Measurements from ENCODE around the gene CALHM3. TPM values are rescaled to one million over a fixed set of nuclear protein-coding genes. Genes with fewer than 3 reads are reported as not detected.

Gene CALHM3
- total RNA-seq, 4 donors from 2014 or later = not detected

DNA sequence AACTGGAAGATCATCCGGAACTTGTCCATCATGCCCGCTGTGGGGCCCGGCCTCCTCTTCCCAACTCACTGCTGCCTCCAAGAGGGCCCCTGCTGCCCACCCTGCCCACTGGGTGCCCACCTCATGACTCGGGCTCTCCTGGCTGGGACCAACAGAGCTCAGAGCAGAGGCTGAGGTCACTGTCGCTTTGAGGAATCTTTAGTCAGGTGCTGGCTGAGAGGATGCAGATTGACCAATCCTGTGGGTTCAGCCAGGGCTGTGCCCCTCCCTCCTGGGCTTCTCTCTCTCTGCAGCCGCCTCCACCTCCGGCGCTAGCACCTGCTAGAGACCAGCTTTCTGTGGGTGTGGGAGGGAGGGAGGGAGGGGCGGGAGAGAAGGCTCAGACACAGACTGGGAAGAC lies 20.3 kb downstream of the CALHM3 start, which contains the start of gene CALHM1:
TSS of gene CALHM1 (minus strand) at position 181 of the 400 bp plus-strand sequence. CDS start at position 32, 149 bp downstream.
- no peaks in the 10 kb centered on the region for H3K9me3 ChIP-seq
- H3K4me1 ChIP-seq = peaks cover 4% of the 10 kb centered on the region
- H3K36me3 ChIP-seq = no peaks in the 10 kb centered on the region
- no peak within 1 kb of the TSS for H3K27ac ChIP-seq
- DNase-seq (ENCODE audit: low spot score in 2 of 2) = no peak
- 60% methylated on average over 6 of the region's 9 CpGs for WGBS
- TF ChIP-seq, protein P1, sequence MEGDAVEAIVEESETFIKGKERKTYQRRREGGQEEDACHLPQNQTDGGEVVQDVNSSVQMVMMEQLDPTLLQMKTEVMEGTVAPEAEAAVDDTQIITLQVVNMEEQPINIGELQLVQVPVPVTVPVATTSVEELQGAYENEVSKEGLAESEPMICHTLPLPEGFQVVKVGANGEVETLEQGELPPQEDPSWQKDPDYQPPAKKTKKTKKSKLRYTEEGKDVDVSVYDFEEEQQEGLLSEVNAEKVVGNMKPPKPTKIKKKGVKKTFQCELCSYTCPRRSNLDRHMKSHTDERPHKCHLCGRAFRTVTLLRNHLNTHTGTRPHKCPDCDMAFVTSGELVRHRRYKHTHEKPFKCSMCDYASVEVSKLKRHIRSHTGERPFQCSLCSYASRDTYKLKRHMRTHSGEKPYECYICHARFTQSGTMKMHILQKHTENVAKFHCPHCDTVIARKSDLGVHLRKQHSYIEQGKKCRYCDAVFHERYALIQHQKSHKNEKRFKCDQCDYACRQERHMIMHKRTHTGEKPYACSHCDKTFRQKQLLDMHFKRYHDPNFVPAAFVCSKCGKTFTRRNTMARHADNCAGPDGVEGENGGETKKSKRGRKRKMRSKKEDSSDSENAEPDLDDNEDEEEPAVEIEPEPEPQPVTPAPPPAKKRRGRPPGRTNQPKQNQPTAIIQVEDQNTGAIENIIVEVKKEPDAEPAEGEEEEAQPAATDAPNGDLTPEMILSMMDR (IDR thresholded peaks at IDR 0.05) = no peak
- no peak for TF ChIP-seq POLR2AphosphoS5 (IDR thresholded peaks at IDR 0.05)
- TF ChIP-seq POLR2A (IDR thresholded peaks at IDR 0.05) = no peak
- H3K4me3 ChIP-seq = no peak within 1 kb of the TSS
- H3K27me3 ChIP-seq = no peaks in the 10 kb centered on the region

DNA sequence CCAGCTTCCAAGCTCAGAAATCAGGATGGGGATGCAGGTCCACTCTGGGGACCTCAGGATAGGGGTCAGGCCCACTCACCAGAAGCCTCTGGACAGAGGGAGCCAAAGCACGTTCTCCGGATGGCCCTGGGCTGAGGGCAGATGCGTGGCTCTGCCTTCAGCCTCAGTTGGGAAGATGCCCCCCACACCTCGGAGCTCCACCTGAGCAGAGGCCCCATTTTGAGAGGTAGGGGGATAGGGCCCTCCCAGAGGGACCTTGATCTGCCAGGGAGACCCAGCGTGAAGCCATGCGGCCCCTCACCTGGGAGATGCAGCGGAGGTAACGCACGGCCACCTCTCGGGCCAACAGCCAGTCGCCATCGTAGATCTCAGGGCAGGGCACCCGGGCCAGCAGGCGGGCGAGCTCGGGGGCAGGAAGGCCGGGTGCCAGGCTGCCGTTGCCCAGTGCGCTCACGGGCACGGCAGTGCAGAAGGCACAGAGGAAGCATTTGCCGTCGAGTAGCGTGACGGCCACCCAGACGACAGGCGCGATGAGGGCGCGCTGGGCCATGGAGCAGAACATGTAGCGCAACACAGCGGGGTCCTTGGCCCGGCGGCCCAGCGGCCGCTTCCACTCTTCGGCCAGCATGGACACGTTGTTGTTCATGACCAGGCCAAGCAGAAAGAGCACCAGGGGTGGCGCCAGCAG lies 21.0 kb downstream of the CALHM3 start:
- H3K4me1 ChIP-seq = peaks cover 4% of the 10 kb centered on the region
- H3K9me3 ChIP-seq = no peaks in the 10 kb centered on the region
- no peak overlapping the region for H3K27ac ChIP-seq
- no peaks in the 10 kb centered on the region for H3K36me3 ChIP-seq
- TF ChIP-seq POLR2AphosphoS5 (IDR thresholded peaks at IDR 0.05) (no peak), POLR2A (IDR thresholded peaks at IDR 0.05) (no peak), EP300 (IDR thresholded peaks at IDR 0.05) (no peak)
- TF ChIP-seq, protein P1 (IDR thresholded peaks at IDR 0.05) = no peak
- H3K27me3 ChIP-seq = no peaks in the 10 kb centered on the region
- no peak for DNase-seq (ENCODE audit: low spot score in 2 of 2)
- H3K4me3 ChIP-seq = no peak overlapping the region
- 95% methylated on average over 26 of the region's 39 CpGs for WGBS

DNA sequence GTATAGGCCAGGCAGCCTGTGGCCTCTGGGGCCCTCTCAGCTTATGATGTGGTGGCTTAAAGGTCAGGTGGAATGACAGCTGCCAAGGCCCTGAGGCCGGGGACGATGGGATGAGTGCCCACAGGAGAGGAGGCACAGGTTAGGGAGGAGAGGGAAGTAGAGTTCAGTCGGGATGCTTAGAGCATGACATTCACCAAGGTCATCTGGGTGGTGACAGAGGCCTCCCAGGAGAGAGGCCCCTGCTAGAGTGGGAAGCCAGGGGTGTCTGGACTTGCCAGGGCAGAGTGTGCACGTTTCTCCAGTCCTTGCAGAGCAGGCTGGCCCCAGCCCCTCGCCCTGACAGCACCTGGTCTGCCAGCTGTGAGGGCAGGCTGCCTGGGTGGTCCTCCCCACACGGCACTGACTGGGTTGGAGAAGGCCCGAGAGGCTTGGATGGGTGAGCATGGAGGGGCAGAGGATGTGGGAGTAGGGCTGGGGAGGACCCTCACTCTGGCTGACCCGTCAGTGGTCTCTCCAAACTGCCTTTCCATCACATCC lies 21.8 kb downstream of the CALHM3 start:
- H3K9me3 ChIP-seq = no peaks in the 10 kb centered on the region
- DNase-seq (ENCODE audit: low spot score in 2 of 2) = no peak
- 70% methylated on average over 8 of the region's 8 CpGs for WGBS
- no peak for TF ChIP-seq POLR2A (IDR thresholded peaks at IDR 0.05)
- TF ChIP-seq, protein P1 (IDR thresholded peaks at IDR 0.05) = no peak
- no peak for TF ChIP-seq POLR2AphosphoS5 (IDR thresholded peaks at IDR 0.05)
- no peak for TF ChIP-seq EP300 (IDR thresholded peaks at IDR 0.05)
- H3K4me3 ChIP-seq = no peak overlapping the region
- H3K4me1 ChIP-seq = peaks cover 11% of the 10 kb centered on the region
- H3K27ac ChIP-seq = no peak overlapping the region
- no peaks in the 10 kb centered on the region for H3K36me3 ChIP-seq
- no peaks in the 10 kb centered on the region for H3K27me3 ChIP-seq

DNA sequence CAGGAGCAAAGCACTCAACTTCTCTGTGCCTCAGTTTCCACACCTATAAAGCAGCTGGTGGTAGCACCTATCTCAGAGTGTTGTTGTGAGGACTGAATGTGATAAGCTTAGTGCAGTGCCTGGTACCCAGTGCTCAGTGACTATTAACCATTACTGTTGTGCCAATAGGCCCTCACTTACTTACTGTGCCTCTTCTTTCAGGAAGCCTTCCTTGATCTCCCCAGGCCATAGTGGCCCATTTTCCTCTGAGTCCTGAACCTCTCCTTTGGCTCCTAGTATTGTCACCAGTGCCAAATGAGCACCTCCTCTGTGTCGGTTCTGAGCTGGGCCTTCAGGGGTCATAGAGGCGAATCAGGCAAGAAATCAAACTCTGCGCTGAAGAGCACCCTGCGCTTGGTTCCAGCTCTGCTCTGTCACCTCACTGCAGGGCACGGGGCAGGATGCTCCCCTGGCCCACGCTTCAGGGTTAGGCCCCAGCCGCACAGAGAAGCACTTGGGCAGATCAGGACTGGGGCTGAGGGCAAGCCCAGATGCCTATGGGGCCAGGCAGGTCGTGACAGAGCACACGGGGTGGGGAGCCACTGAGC lies 22.9 kb downstream of the CALHM3 start:
- H3K27ac ChIP-seq = no peak overlapping the region
- 59% methylated on average over 8 of the region's 9 CpGs for WGBS
- H3K27me3 ChIP-seq = no peaks in the 10 kb centered on the region
- DNase-seq (ENCODE audit: low spot score in 2 of 2) = no peak
- TF ChIP-seq, protein P1 (IDR thresholded peaks at IDR 0.05) = no peak
- TF ChIP-seq POLR2A (IDR thresholded peaks at IDR 0.05) = no peak
- no peaks in the 10 kb centered on the region for H3K9me3 ChIP-seq
- H3K4me3 ChIP-seq = no peak overlapping the region
- H3K4me1 ChIP-seq = peaks cover 18% of the 10 kb centered on the region
- no peaks in the 10 kb centered on the region for H3K36me3 ChIP-seq

DNA sequence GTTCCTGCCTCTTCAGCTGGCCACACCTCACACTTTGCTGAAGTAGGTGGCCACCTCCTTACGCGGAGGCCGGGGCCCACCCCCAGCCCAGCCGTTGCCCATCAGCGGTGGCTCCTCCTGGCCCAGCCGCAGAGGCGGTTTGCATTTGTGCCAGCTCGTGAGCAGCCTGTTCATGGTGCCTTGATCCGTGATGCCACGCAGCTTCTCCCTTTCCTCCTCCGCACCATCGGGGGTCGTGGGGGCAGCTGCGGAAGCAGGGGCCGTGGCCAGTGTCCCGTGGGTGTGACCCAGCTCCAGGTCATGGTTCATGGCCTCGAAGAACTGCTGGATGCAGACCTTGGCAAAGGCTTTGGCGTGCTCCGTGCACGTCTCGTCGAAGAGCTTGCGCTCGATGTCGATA lies 23.8 kb downstream of the CALHM3 start:
- Histone ChIP-seq H3K27ac (no peak overlapping the region), H3K36me3 (no peaks in the 10 kb centered on the region), H3K27me3 (no peaks in the 10 kb centered on the region), H3K4me1 (peaks cover 28% of the 10 kb centered on the region), H3K4me3 (no peak overlapping the region), H3K9me3 (no peaks in the 10 kb centered on the region)
- TF ChIP-seq POLR2A (IDR thresholded peaks at IDR 0.05) (no peak), POLR2AphosphoS5 (IDR thresholded peaks at IDR 0.05) (no peak), EP300 (IDR thresholded peaks at IDR 0.05) (no peak)
- TF ChIP-seq, protein P1 (IDR thresholded peaks at IDR 0.05) = no peak
- WGBS = 85% methylated on average over 25 of the region's 25 CpGs
- no peak for DNase-seq (ENCODE audit: low spot score in 2 of 2)
